ENCODE results near the gene MSH5.

The MSH5 gene

DNA sequence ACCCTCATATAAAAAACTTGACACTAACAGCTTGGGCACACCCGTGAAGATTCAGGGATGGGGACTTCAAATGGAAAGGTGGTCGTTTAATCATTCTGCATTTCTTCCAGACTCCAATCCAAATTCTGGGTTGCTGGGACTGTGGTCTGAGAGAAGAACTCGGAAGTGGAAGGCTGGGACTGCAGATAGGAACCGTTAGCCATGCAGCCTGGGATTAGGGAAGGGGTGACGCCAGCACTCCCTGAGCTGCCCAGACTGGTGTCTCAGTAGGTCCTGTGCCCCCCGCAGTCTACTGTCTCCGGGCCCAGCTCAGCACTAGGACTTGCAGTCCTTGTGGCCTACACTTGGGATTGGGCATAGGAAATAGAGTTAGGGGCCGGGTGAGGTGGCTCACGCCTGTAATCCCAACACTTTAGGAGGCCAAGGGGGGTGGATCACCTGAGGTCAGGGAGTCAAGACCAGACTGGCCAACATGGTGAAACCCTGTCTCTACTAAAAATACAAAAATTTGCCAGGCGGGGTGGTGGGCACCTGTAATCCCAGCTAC is 3.0 kb upstream of the MSH5 start:
- in situ Hi-C loops (cut with HindIII; ENCODE audit: low pct_unique_long_range_greater_than_20kb, low sequenced_read_pairs) = no loop called here
- no peak for TF ChIP-seq JUND (IDR thresholded peaks at IDR 0.05; ENCODE audit: low read depth)
- no peak for DNase-seq (ENCODE audit: low read depth in 1 of 2, low spot score in 1 of 2)

DNA sequence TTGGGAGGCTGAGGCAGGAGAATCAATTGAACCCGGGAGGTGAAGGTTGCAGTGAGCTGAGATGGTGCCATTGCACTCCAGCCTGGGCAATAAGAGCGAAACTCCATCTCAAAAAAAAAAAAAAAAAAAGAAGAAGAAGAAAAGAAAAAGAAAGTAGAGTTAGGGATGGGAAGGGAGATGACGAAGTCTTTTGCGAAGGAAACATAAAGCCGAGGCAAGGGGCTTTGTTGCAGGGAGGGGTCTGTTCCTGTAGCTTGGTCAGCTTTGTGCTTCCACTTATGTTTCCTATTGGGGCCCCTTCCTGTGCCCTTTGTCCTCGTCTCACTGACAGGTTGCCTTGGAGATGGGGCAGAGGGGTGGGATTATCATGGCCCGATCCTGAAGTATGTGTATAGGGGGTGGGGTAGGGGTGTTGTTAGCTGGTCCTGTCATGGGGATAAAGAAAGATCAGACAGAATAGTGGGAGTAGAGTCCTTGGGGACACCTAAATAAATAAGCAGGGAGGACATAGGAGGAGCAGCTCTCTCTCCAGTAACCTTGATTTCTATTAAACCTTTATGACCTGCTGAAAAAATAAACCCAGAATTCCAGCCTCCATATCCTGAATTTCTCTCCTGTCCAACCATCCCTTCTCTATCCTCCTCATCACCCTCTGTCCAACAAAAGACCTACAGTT is 2.4 kb upstream of the MSH5 start:
- no peak for TF ChIP-seq JUND (IDR thresholded peaks at IDR 0.05; ENCODE audit: low read depth)
- in situ Hi-C loops (cut with HindIII; ENCODE audit: low pct_unique_long_range_greater_than_20kb, low sequenced_read_pairs) = no loop called here
- no peak for DNase-seq (ENCODE audit: low read depth in 1 of 2, low spot score in 1 of 2)

- TF ChIP-seq JUND (IDR thresholded peaks at IDR 0.05; ENCODE audit: low read depth) = no peak
- in situ Hi-C loops (cut with HindIII; ENCODE audit: low pct_unique_long_range_greater_than_20kb, low sequenced_read_pairs) = no loop called here
- peak in 1 of 2 experiments; percentile 76 for DNase-seq (ENCODE audit: low read depth in 1 of 2, low spot score in 1 of 2)
These were observed 1.5 kb upstream of the MSH5 start for GRCh38 chr6:31737991-31738979.

- in situ Hi-C loops (cut with HindIII; ENCODE audit: low pct_unique_long_range_greater_than_20kb, low sequenced_read_pairs) = no loop called here
- no peak for TF ChIP-seq JUND (IDR thresholded peaks at IDR 0.05; ENCODE audit: low read depth)
- DNase-seq (ENCODE audit: low read depth in 1 of 2, low spot score in 1 of 2) = no peak
These were observed 805 bp downstream of the MSH5 start for GRCh38 chr6:31740397-31741223.

- in situ Hi-C loops (cut with HindIII; ENCODE audit: low pct_unique_long_range_greater_than_20kb, low sequenced_read_pairs) = no loop called here
- no peak for DNase-seq (ENCODE audit: low read depth in 1 of 2, low spot score in 1 of 2)
- TF ChIP-seq JUND (IDR thresholded peaks at IDR 0.05; ENCODE audit: low read depth) = no peak
These were observed 2.0 kb downstream of the MSH5 start for GRCh38 chr6:31741815-31742214.

DNA sequence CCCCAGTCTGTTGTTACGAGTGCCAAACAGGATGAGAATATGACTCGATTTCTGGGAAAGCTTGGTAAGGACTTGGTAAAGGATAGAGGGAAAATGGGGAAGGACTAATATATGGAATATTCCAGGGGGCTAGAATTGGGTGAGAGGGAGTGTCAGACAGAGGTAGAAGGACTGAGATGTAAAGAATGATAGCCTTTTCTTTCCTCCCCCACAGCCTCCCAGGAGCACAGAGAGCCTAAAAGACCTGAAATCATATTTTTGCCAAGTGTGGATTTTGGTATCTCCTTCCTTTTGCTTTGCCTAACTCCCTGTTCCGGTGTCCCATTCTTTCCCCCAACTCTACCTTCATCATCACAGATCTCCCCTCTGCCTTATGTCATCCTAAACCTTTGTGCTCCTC is 3.1 kb downstream of the MSH5 start:
- no peak for TF ChIP-seq JUND (IDR thresholded peaks at IDR 0.05; ENCODE audit: low read depth)
- no peak for DNase-seq (ENCODE audit: low read depth in 1 of 2, low spot score in 1 of 2)
- in situ Hi-C loops (cut with HindIII; ENCODE audit: low pct_unique_long_range_greater_than_20kb, low sequenced_read_pairs) = no loop called here

GRCh38 chr6:31744422-31744821 is 4.6 kb downstream of the MSH5 start:
- DNase-seq (ENCODE audit: low read depth in 1 of 2, low spot score in 1 of 2) = no peak
- TF ChIP-seq JUND (IDR thresholded peaks at IDR 0.05; ENCODE audit: low read depth) = no peak
- in situ Hi-C loops (cut with HindIII; ENCODE audit: low pct_unique_long_range_greater_than_20kb, low sequenced_read_pairs) = no loop called here

DNA sequence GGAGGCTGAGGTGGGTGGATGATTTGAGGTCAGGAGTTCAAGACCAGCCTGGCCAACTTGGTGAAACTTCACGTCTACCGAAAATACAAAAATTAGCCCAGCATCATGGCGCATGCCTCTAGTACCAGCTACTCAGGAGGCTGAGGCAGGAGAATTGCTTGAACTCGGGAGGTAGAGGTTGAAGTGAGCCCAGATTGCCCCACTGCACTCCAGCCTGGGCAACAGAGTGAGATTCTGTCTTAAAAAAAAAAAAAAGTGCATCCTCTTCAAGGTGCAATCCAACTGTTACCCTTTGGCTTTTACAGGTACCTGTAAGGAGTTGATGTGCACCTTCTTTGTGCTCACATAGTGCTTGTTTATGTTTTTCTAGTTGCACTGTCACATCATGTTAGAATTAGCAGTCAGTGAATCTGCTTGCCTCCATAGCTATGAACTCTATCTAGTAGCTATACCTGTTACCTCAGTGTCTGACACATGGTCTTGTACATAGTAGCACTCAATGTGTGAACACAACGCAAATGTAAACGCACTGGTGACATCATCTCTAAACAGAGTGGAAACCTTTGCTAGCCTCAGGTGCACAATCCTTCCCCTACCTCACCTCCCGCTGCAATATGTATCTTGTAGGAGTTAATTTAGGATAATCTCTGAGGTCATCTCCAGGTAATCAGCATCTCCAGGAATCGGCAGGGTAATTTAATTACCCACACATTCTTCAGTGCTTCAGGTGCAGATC is 9.7 kb downstream of the MSH5 start:
- in situ Hi-C loops (cut with HindIII; ENCODE audit: low pct_unique_long_range_greater_than_20kb, low sequenced_read_pairs) = no loop called here
- TF ChIP-seq JUND (IDR thresholded peaks at IDR 0.05; ENCODE audit: low read depth) = no peak
- peak in 1 of 2 experiments; percentile 52 for DNase-seq (ENCODE audit: low read depth in 1 of 2, low spot score in 1 of 2)

GRCh38 chr6:31750411-31751022 is 10.7 kb downstream of the MSH5 start:
- no peak for TF ChIP-seq JUND (IDR thresholded peaks at IDR 0.05; ENCODE audit: low read depth)
- no peak for DNase-seq (ENCODE audit: low read depth in 1 of 2, low spot score in 1 of 2)
- in situ Hi-C loops (cut with HindIII; ENCODE audit: low pct_unique_long_range_greater_than_20kb, low sequenced_read_pairs) = no loop called here

GRCh38 chr6:31752739-31753319 is 13.0 kb downstream of the MSH5 start:
- no peak for TF ChIP-seq JUND (IDR thresholded peaks at IDR 0.05; ENCODE audit: low read depth)
- in situ Hi-C loops (cut with HindIII; ENCODE audit: low pct_unique_long_range_greater_than_20kb, low sequenced_read_pairs) = no loop called here
- DNase-seq (ENCODE audit: low read depth in 1 of 2, low spot score in 1 of 2) = no peak

DNA sequence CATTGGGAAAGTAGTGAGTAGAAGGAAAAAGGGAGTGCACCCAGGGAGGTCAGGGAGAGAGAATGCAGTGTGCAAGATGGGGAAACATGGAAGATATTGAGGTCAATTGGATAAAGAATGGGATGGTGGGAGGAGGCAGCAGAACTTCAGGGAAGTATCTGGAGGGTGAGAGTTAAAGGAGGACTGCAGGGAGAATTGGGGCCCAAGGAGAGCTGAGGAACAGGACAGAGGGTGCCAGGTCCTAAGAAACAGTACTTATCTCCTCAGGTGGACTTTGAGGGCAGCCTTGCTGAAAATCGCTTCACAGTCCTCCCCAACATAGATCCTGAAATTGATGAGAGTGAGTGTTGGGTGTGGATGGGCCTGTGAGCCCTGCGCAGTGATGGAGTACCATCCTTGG is 18.5 kb downstream of the MSH5 start:
- DNase-seq (ENCODE audit: low read depth in 1 of 2, low spot score in 1 of 2) = no peak
- in situ Hi-C loops (cut with HindIII; ENCODE audit: low pct_unique_long_range_greater_than_20kb, low sequenced_read_pairs) = no loop called here
- TF ChIP-seq JUND (IDR thresholded peaks at IDR 0.05; ENCODE audit: low read depth) = no peak
